ENCODE results near the gene DVL3.

DNA sequence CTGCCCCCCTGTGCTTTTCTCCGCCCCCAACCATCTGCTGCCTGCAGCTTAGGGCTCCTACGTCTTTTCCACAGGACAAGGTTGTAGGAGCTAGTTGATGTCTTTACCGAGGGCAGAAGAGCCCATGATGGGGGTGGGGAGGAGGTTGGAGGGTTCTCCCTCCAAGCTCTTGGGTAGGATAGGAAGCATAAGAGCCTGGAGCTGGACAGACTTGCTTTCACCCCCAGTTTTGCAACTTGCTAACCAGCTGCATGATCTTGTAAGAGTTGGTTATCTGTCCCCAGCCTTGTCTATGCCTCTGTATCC is 31.7 kb downstream of the DVL3 start:
- no peak for TF ChIP-seq CTCF (IDR thresholded peaks at IDR 0.05 in 2 of 3, conservative IDR thresholded peaks at IDR 0.05 in 1 of 3; ENCODE audit: borderline replicate concordance in 1 of 3, insufficient read depth in 1 of 3, low read depth in 2 of 3, low read length in 2 of 3)
- no peak for TF ChIP-seq TCF7L2 (IDR thresholded peaks at IDR 0.05; ENCODE audit: borderline replicate concordance, extremely low read depth, insufficient read depth, insufficient read length)
- no peak for TF ChIP-seq POLR2AphosphoS5 (IDR thresholded peaks at IDR 0.05; ENCODE audit: low read depth, low read length)
